PC-9 (cell line): ENCODE data around the gene P4HA1. TPM values are rescaled to one million over a fixed set of nuclear protein-coding genes. Genes with fewer than 3 reads are reported as not detected.

Source experiments
- BruUV-seq: library from RNA; stranded (reverse); fragments of 400-500 nt; replicated peaks from 2 replicates; lab custom pipeline; 2021; lab: Mats Ljungman, UMichigan
- CTCF ChIA-PET: fragments of 300-600 bp; sonication (Branson Sonifier 250); formaldehyde crosslinking; loops from one replicate; lab custom pipeline; 2022; ENCODE audit warnings: antibody characterized with exemption; lab: Charles Lee
- POLR2A ChIA-PET: fragments of 300-600 bp; sonication (Branson Sonifier 250); formaldehyde crosslinking; loops from one replicate; lab custom pipeline; 2022; ENCODE audit warnings: antibody characterized with exemption; ENCODE audit not compliant: unreplicated experiment; lab: Charles Lee
- DNase-seq, 2 experiments: peaks; one replicate each; pipeline versions ENCODE4 v3.0.0 to v3.0.0-alpha.2; 2015 to 2022; ENCODE audit warnings: mixed read lengths in 1 of 2
- H2AFZ ChIP-seq: fragments of 200-600 bp; sonication (generic); 2 replicates; pipeline ENCODE4 v1.8.1; 2017; ENCODE audit warnings: antibody characterized with exemption
- H3F3A ChIP-seq: fragments of 200-600 bp; sonication (generic); 2 replicates; pipeline ENCODE4 v1.8.1; 2017; ENCODE audit warnings: antibody characterized with exemption, mild to moderate bottlenecking, low read depth; ENCODE audit not compliant: insufficient read depth
- H3K27ac ChIP-seq: fragments of 200-600 bp; sonication (generic); 2 replicates; pipeline ENCODE4 v1.6.1; 2016; ENCODE audit warnings: mixed run types
- H3K27me3 ChIP-seq: fragments of 200-600 bp; sonication (generic); 2 replicates; pipeline ENCODE4 v1.6.1; 2016; ENCODE audit warnings: low read depth, mixed run types; ENCODE audit not compliant: insufficient read depth
- H3K36me3 ChIP-seq: fragments of 200-600 bp; sonication (generic); 2 replicates; pipeline ENCODE4 v1.6.1; 2016; ENCODE audit warnings: low read depth, mixed run types
- H3K4me1 ChIP-seq: fragments of 200-600 bp; sonication (generic); replicated peaks from 2 replicates; pipeline ENCODE4 v1.6.1; 2016; ENCODE audit warnings: mixed run types; ENCODE audit not compliant: insufficient read depth
- H3K4me2 ChIP-seq: fragments of 200-600 bp; sonication (generic); 2 replicates; pipeline ENCODE4 v1.6.1; 2017; ENCODE audit warnings: mixed run types
- H3K4me3 ChIP-seq: fragments of 200-600 bp; sonication (generic); 2 replicates; pipeline ENCODE4 v1.6.1; 2016; ENCODE audit warnings: mixed run types
- H3K79me2 ChIP-seq: fragments of 200-600 bp; sonication (generic); 2 replicates; pipeline ENCODE4 v1.6.1; 2017; ENCODE audit warnings: low read depth, mixed run types
- H3K9me2 ChIP-seq: fragments of 200-600 bp; sonication (generic); 2 replicates; pipeline ENCODE4 v1.8.1; 2017; ENCODE audit warnings: mild to moderate bottlenecking; ENCODE audit not compliant: insufficient read depth
- H3K9me3 ChIP-seq: fragments of 200-600 bp; sonication (generic); 2 replicates; pipeline ENCODE4 v1.8.1; 2016; ENCODE audit warnings: low read depth; ENCODE audit not compliant: insufficient read depth
- H4K20me1 ChIP-seq: fragments of 200-600 bp; sonication (generic); 2 replicates; pipeline ENCODE4 v1.8.1; 2017; ENCODE audit not compliant: insufficient read depth
- EZH2 ChIP-seq: fragments of 200-600 bp; sonication (generic); IDR thresholded peaks from 2 replicates; pipeline ENCODE4 v1.8.0; 2017; ENCODE audit warnings: antibody characterized with exemption, low read depth
- intact Hi-C: fragments of 100-400 bp; cut with micrococcal nuclease; formaldehyde crosslinking; loops from one replicate; pipeline ENCODE4 v1.10.0; 2022; ENCODE audit not compliant: unreplicated experiment
- total RNA-seq: library from RNA; stranded (reverse); gene quantifications from 2 replicates; pipeline ENCODE4 v1.2.3, GENCODE V29; 2021
- TF ChIP-seq, protein P1 (sequence below): fragments of 200-600 bp; sonication (generic); conservative IDR thresholded peaks from 2 replicates; pipeline ENCODE4 v1.6.1; 2017; ENCODE audit warnings: mixed run types, antibody characterized with exemption, mild to moderate bottlenecking, moderate library complexity

P4HA1 gene
- total RNA-seq, 1 experiment from 2014 or later = 25.5 TPM

DNA sequence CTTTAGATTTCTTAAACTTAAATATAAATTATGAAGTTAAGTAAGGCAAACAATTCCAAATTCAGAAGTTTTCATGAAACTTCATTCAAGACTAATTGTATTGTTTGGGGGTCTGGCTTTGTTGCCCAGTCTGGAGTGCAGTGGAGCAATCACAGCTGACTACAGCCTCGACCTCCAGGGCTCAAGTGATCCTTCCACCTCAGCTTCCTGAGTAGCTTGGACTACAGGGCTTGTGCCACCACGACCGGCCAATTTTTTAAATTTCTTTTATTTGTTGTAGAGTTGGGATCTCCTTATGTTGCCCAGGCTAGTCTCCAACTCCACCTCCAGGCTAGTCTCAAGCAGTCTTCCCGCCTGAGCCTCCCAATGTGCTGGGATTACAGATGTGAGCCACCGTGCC, 12.5 kb downstream of the P4HA1 start:
- POLR2A ChIA-PET = interaction anchor here (0.6 kb wide), 1 partner anchor 147 kb away, joined by 3 read pairs; no protein-coding TSS in a partner anchor
- peaks cover 6% of the 10 kb centered on the region; the same call in 1 of the 2 replicates for H3F3A ChIP-seq
- H4K20me1 ChIP-seq = no peaks in the 10 kb centered on the region
- no peak for TF ChIP-seq EZH2
- TF ChIP-seq, protein P1, sequence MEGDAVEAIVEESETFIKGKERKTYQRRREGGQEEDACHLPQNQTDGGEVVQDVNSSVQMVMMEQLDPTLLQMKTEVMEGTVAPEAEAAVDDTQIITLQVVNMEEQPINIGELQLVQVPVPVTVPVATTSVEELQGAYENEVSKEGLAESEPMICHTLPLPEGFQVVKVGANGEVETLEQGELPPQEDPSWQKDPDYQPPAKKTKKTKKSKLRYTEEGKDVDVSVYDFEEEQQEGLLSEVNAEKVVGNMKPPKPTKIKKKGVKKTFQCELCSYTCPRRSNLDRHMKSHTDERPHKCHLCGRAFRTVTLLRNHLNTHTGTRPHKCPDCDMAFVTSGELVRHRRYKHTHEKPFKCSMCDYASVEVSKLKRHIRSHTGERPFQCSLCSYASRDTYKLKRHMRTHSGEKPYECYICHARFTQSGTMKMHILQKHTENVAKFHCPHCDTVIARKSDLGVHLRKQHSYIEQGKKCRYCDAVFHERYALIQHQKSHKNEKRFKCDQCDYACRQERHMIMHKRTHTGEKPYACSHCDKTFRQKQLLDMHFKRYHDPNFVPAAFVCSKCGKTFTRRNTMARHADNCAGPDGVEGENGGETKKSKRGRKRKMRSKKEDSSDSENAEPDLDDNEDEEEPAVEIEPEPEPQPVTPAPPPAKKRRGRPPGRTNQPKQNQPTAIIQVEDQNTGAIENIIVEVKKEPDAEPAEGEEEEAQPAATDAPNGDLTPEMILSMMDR = no peak
- H3K9me2 ChIP-seq = peaks cover 4% of the 10 kb centered on the region; the same call in 1 of the 2 replicates
- BruUV-seq = no TSS peak
- no peak overlapping the region for H3K27ac ChIP-seq
- no peaks in the 10 kb centered on the region for H3K36me3 ChIP-seq
- H3K4me1 ChIP-seq = no peaks in the 10 kb centered on the region
- H3K4me3 ChIP-seq = no peak overlapping the region
- H3K4me2 ChIP-seq = no peak overlapping the region
- H3K9me3 ChIP-seq = no peaks in the 10 kb centered on the region
- no peak for DNase-seq
- H3K79me2 ChIP-seq = peaks cover 42% of the 10 kb centered on the region
- H2AFZ ChIP-seq = no peak overlapping the region
- H3K27me3 ChIP-seq = no peaks in the 10 kb centered on the region
- intact Hi-C loops = no loop called here
- CTCF ChIA-PET = no interaction called here

GRCh38 chr10:73083221-73083620, 13.4 kb downstream of the P4HA1 start:
- Histone ChIP-seq H3F3A (peaks cover 6% of the 10 kb centered on the region; the same call in 1 of the 2 replicates), H3K4me1 (no peaks in the 10 kb centered on the region), H4K20me1 (no peaks in the 10 kb centered on the region), H3K79me2 (peaks cover 45% of the 10 kb centered on the region), H3K27me3 (no peaks in the 10 kb centered on the region), H3K4me3 (no peak overlapping the region), H2AFZ (no peak overlapping the region), H3K27ac (no peak overlapping the region), H3K4me2 (no peak overlapping the region), H3K9me3 (no peaks in the 10 kb centered on the region), H3K9me2 (peaks cover 4% of the 10 kb centered on the region; the same call in 1 of the 2 replicates), H3K36me3 (no peaks in the 10 kb centered on the region)
- BruUV-seq = no TSS peak
- DNase-seq = no peak
- POLR2A ChIA-PET = interaction anchor here (0.7 kb wide), 1 partner anchor 459 kb away, joined by 5 read pairs; no protein-coding TSS in a partner anchor
- CTCF ChIA-PET = interaction anchor here (0.5 kb wide), 1 partner anchor 13 kb away, joined by 4 read pairs; no protein-coding TSS in a partner anchor
- intact Hi-C loops = no loop called here
- TF ChIP-seq, protein P1 = no peak
- no peak for TF ChIP-seq EZH2

DNA sequence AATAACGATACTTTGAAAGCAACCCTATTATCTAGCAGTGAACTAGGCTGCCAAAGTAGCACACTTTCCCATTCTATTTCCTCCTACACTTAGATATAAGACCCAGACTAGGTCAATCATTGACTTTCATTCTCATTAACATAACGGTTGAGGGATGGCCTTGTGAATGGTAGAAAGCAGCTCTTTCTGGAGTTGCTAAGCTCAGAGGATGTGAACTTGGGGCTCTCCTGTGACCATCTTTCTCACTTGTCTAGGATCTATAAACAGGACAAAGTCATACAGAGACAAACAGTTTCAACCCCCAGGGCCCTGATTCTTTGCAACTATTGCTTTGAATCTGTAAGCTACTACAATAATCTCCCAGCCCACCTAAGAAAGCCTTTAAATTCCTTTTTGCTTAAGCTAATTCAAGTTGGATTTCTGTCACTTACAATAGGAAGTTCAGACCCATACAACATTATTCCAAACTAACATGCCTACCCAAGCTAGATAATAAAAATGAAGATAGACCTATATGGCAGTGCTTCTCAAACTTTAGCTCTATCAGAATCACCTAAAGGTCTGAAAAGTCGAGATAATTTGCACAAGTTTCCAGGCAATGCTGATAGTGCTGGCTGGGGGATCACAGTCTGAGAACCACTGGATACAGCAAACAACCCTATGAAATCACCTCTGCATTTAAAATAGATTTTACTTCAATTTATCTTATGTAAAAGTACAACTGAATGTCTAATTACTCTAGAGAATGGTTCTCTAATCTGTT, 16.7 kb downstream of the P4HA1 start:
- Histone ChIP-seq H4K20me1 (no peaks in the 10 kb centered on the region), H3K36me3 (no peaks in the 10 kb centered on the region), H3F3A (peaks cover 6% of the 10 kb centered on the region; the same call in 1 of the 2 replicates), H3K4me2 (no peak overlapping the region), H3K27ac (no peak overlapping the region), H3K27me3 (no peaks in the 10 kb centered on the region), H3K9me3 (no peaks in the 10 kb centered on the region), H3K4me3 (no peak overlapping the region), H2AFZ (no peak overlapping the region), H3K4me1 (no peaks in the 10 kb centered on the region), H3K79me2 (peaks cover 23% of the 10 kb centered on the region), H3K9me2 (peaks cover 4% of the 10 kb centered on the region; the same call in 1 of the 2 replicates)
- intact Hi-C loops = no loop called here
- no TSS peak for BruUV-seq
- TF ChIP-seq EZH2 = no peak
- TF ChIP-seq, protein P1 = no peak
- POLR2A ChIA-PET = no interaction called here
- CTCF ChIA-PET = no interaction called here
- DNase-seq = no peak
